CD14-positive monocyte (primary cell): ENCODE results near the gene KIAA1191. TPM values are rescaled to one million over a fixed set of nuclear protein-coding genes. Genes with fewer than 3 reads are reported as not detected.
A peak's percentile ranks its signal among the peaks of the same experiment; 100 is the strongest.

Source experiments
- DNase-seq, 3 donors: peaks; one replicate each; pipeline ENCODE4 v3.0.0-alpha.2; 2011 to 2022
- H2AFZ ChIP-seq: 2 replicates; pipeline ENCODE4 v1.6.0; 2012; ENCODE audit warnings: mild to moderate bottlenecking, low read depth, low read length, inconsistent platforms; ENCODE audit not compliant: insufficient read depth, poor library complexity, severe bottlenecking
- H3K27ac ChIP-seq, 2 donors: 1 replicate in 1 of 2; 2 replicates in 1 of 2; pipeline ENCODE4 v1.5.1; 2012 to 2013; ENCODE audit warnings: low read length in 2 of 2, control low read depth in 1 of 2, inconsistent platforms in 1 of 2, low read depth in 1 of 2, mild to moderate bottlenecking in 1 of 2
- H3K27me3 ChIP-seq, 2 donors: one replicate each; pipeline versions ENCODE4 v1.6.0 to v1.6.1; 2011 to 2013; ENCODE audit warnings: low read length in 2 of 2; ENCODE audit not compliant: control insufficient read depth in 2 of 2, insufficient read depth in 2 of 2
- H3K36me3 ChIP-seq, 2 donors: replicated peaks in 1 of 2; 1 replicate in 1 of 2; 2 replicates in 1 of 2; pipeline versions ENCODE4 v1.5.1 to v1.6.1; 2012 to 2013; ENCODE audit warnings: low read length in 2 of 2, control low read depth in 1 of 2, inconsistent platforms in 1 of 2, mild to moderate bottlenecking in 1 of 2; ENCODE audit not compliant: insufficient read depth in 2 of 2, control insufficient read depth in 1 of 2
- H3K4me1 ChIP-seq, 2 donors: 1 replicate in 1 of 2; 2 replicates in 1 of 2; pipeline versions ENCODE4 v1.5.1 to v1.6.1; 2012 to 2013; ENCODE audit warnings: low read length in 2 of 2, control low read depth in 1 of 2, inconsistent platforms in 1 of 2, mild to moderate bottlenecking in 1 of 2, moderate library complexity in 1 of 2; ENCODE audit not compliant: insufficient read depth in 2 of 2, control insufficient read depth in 1 of 2
- H3K4me2 ChIP-seq: replicated peaks from 2 replicates; pipeline ENCODE3; 2012; ENCODE audit warnings: low read length, moderate library complexity, mild to moderate bottlenecking; ENCODE audit not compliant: poor library complexity, severe bottlenecking; ENCODE audit errors: extremely low read depth
- H3K4me3 ChIP-seq, 3 experiments: fragments of 200-600 bp in 1 of 3; sonication (generic) in 1 of 3; replicated peaks in 1 of 3; 1 replicate in 2 of 3; 2 replicates in 1 of 3; pipeline ENCODE4 v1.5.1; 2011 to 2013; ENCODE audit warnings: low read length in 3 of 3, mild to moderate bottlenecking in 3 of 3, control low read depth in 2 of 3, low read depth in 2 of 3, inconsistent platforms in 1 of 3, moderate library complexity in 1 of 3
- H3K79me2 ChIP-seq: 2 replicates; pipeline ENCODE4 v1.6.0; 2012; ENCODE audit warnings: mild to moderate bottlenecking, control low read depth, inconsistent platforms, low read length, moderate library complexity; ENCODE audit not compliant: insufficient read depth
- H3K9ac ChIP-seq: 2 replicates; pipeline ENCODE4 v1.6.0; 2017; ENCODE audit warnings: low read length, mild to moderate bottlenecking; ENCODE audit not compliant: insufficient read depth, poor library complexity, severe bottlenecking
- H3K9me3 ChIP-seq, 2 donors: replicated peaks in 1 of 2; 1 replicate in 1 of 2; 2 replicates in 1 of 2; pipeline versions ENCODE4 v1.5.1 to v1.6.1; 2012 to 2013; ENCODE audit warnings: low read length in 2 of 2, control low read depth in 1 of 2; ENCODE audit not compliant: control insufficient read depth in 1 of 2, insufficient read depth in 1 of 2
- H4K20me1 ChIP-seq: 2 replicates; pipeline ENCODE4 v1.6.0; 2012; ENCODE audit warnings: mild to moderate bottlenecking, low read length, control low read depth, moderate library complexity; ENCODE audit not compliant: insufficient read depth
- H3K27ac Mint-ChIP-seq, 7 donors: one replicate each; pipeline ENCODE4 v1.8.0; 2020; ENCODE audit warnings: mild to moderate bottlenecking in 7 of 7, mixed read lengths in 7 of 7, moderate library complexity in 6 of 7, inconsistent platforms in 2 of 7
- H3K27me3 Mint-ChIP-seq, 3 donors: one replicate each; pipeline ENCODE4 v1.8.0; 2021 to 2022; ENCODE audit warnings: low read depth in 3 of 3, mild to moderate bottlenecking in 3 of 3, mixed read lengths in 3 of 3, moderate library complexity in 3 of 3, inconsistent platforms in 1 of 3
- H3K36me3 Mint-ChIP-seq, 2 donors: one replicate each; pipeline ENCODE4 v1.8.0; 2020; ENCODE audit warnings: mixed read lengths in 2 of 2, inconsistent platforms in 1 of 2, mild to moderate bottlenecking in 1 of 2
- H3K4me1 Mint-ChIP-seq: one replicate; pipeline ENCODE4 v1.8.0; 2020; ENCODE audit warnings: mild to moderate bottlenecking, mixed read lengths
- H3K4me3 Mint-ChIP-seq, 2 donors: one replicate each; pipeline ENCODE4 v1.8.0; 2020; ENCODE audit warnings: mild to moderate bottlenecking in 2 of 2, mixed read lengths in 2 of 2, moderate library complexity in 1 of 2
- H3K9me3 Mint-ChIP-seq, 7 donors: one replicate each; pipeline ENCODE4 v1.8.0; 2020 to 2022; ENCODE audit warnings: mixed read lengths in 7 of 7, mild to moderate bottlenecking in 6 of 7, moderate library complexity in 6 of 7, inconsistent platforms in 2 of 7
- CTCF ChIP-seq: fragments of 200-600 bp; IDR thresholded peaks from one replicate; pipeline ENCODE4 v1.8.0; 2022; ENCODE audit warnings: antibody characterized with exemption, mild to moderate bottlenecking
- WGBS: methylation state at CpG from one replicate; pipeline ENCODE4 v1.1.5; 2013; ENCODE audit warnings: missing lambda C conversion rate; ENCODE audit not compliant: insufficient coverage; 5-methylcytosine and 5-hydroxymethylcytosine counted together
- intact Hi-C, 2 donors: fragments of 100-400 bp; cut with micrococcal nuclease; formaldehyde crosslinking; loops; one replicate each; pipeline versions ENCODE4 v1.15.0 to v1.15.1; 2023
- polyA plus RNA-seq, 3 donors: library from polyadenylated mRNA; depleted of rRNA in 1 of 3; unstranded in 2 of 3; stranded (reverse) in 1 of 3; fragments of 300-500 nt in 2 of 3; fragments of >200 nt in 1 of 3; fragmentation: Illumina TruSeq in 2 of 3; gene quantifications; 1 replicate in 2 of 3; 2 replicates in 1 of 3; pipeline ENCODE4 v1.2.3, GENCODE V29; 2012 to 2021

Gene KIAA1191
- polyA plus RNA-seq, 3 donors: 32.3 to 36.4 (median 32.5) TPM

- H3K4me1 Mint-ChIP-seq: no peaks in the 10 kb centered on the region
- no peaks in the 10 kb centered on the region for H3K9me3 Mint-ChIP-seq
- no peaks in the 10 kb centered on the region for H3K4me1 ChIP-seq
- intact Hi-C loops: no loop called here
- peaks cover 53 to 96% of the 10 kb centered on the region in 2 donors for H3K36me3 ChIP-seq
- no peak for DNase-seq
- no peak overlapping the region for H3K9ac ChIP-seq
- WGBS: 89% methylated on average over 2 of the region's 2 CpGs
- no peak for TF ChIP-seq CTCF
- H3K27me3 ChIP-seq: no peaks in the 10 kb centered on the region
- no peaks in the 10 kb centered on the region for H3K27me3 Mint-ChIP-seq
- no peak overlapping the region for H3K4me3 Mint-ChIP-seq
- no peak overlapping the region for H3K4me2 ChIP-seq
- H3K27ac ChIP-seq: no peak overlapping the region
- no peaks in the 10 kb centered on the region for H4K20me1 ChIP-seq
- H3K27ac Mint-ChIP-seq: peak overlapping the region in 1 of 7 donors; percentile 45
- H3K79me2 ChIP-seq: no peaks in the 10 kb centered on the region
- no peak overlapping the region for H2AFZ ChIP-seq
- no peak overlapping the region for H3K4me3 ChIP-seq
- peaks cover 68 to 73% of the 10 kb centered on the region in 2 donors for H3K36me3 Mint-ChIP-seq
- H3K9me3 ChIP-seq: no peaks in the 10 kb centered on the region
These were observed 20.0 kb downstream of the KIAA1191 start for GRCh38 chr5:176341325-176342157.

GRCh38 chr5:176339304-176339703 lies 22.3 kb downstream of the KIAA1191 start:
- no peak overlapping the region for H3K27ac Mint-ChIP-seq
- H3K4me2 ChIP-seq: no peak overlapping the region
- H3K4me3 ChIP-seq: no peak overlapping the region
- no peaks in the 10 kb centered on the region for H3K27me3 ChIP-seq
- no peaks in the 10 kb centered on the region for H4K20me1 ChIP-seq
- intact Hi-C loops: no loop called here
- H3K79me2 ChIP-seq: no peaks in the 10 kb centered on the region
- H3K9me3 ChIP-seq: no peaks in the 10 kb centered on the region
- no peaks in the 10 kb centered on the region for H3K4me1 Mint-ChIP-seq
- no peak for DNase-seq
- TF ChIP-seq CTCF: no peak
- no peaks in the 10 kb centered on the region for H3K27me3 Mint-ChIP-seq
- no CpG with 5 or more reads among the region's 5 CpGs for whole genome bisulfite sequencing
- H3K9ac ChIP-seq: no peak overlapping the region
- H3K4me1 ChIP-seq: no peaks in the 10 kb centered on the region
- H3K4me3 Mint-ChIP-seq: no peak overlapping the region
- peaks cover 34 to 93% of the 10 kb centered on the region in 2 donors for H3K36me3 ChIP-seq
- peaks cover 58 to 65% of the 10 kb centered on the region in 2 donors for H3K36me3 Mint-ChIP-seq
- peaks cover 0 to 2% (median 0%) of the 10 kb centered on the region in 7 donors for H3K9me3 Mint-ChIP-seq
- H2AFZ ChIP-seq: no peak overlapping the region
- no peak overlapping the region for H3K27ac ChIP-seq
